ENCODE measurements around the gene THYN1. TPM values are rescaled to one million over a fixed set of nuclear protein-coding genes. Genes with fewer than 3 reads are reported as not detected.

Gene THYN1
- total RNA-seq (2022; extraction: Qiagen RNA extraction; ENCODE audit: low read depth), result 16.7 to 18.4 TPM (median 16.9 TPM) in 5 replicates

DNA sequence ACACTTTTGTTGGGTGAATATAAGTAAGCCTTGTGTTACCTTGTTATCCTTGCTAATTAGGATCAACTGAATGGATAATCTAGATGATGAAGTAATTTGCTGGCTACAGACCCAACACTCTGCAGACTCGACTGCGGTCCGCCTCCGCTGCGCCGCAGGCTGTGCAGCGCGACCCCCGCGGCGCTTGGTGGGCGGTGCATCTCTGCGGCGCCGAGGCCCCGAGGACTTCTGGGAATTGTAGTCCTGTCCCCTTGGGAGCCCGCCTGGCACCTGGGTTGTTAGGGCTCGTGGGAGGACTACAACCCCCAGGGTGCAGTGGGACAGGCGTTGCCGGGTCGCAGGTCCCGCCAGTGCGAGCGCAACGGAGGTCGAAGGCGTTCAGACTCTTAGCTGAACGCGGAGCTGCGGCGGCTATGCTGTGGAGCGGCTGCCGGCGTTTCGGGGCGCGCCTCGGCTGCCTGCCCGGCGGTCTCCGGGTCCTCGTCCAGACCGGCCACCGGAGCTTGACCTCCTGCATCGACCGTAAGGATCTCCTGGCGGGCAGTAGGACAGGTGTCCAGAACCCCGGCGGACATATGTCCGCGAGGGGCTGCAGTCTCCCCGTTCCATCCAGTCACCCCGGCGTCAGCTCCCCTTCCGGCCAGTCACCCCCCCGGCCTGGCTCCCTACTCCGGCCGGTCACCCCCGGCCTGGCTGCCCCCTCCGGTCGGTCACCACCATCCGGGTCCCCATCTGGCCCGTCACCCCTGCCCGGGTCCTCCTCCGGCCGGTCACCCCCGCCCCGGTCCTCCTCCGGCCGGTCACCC is at the start of gene THYN1, which contains the start of gene ACAD8:
THYN1 (minus strand) TSS at position 165 of the 806 bp plus-strand sequence. CDS start 470 bp downstream, outside the sequence.
ACAD8 (plus strand) TSS at position 381 of the 806 bp plus-strand sequence; CDS start at position 414, 33 bp downstream.

DNA sequence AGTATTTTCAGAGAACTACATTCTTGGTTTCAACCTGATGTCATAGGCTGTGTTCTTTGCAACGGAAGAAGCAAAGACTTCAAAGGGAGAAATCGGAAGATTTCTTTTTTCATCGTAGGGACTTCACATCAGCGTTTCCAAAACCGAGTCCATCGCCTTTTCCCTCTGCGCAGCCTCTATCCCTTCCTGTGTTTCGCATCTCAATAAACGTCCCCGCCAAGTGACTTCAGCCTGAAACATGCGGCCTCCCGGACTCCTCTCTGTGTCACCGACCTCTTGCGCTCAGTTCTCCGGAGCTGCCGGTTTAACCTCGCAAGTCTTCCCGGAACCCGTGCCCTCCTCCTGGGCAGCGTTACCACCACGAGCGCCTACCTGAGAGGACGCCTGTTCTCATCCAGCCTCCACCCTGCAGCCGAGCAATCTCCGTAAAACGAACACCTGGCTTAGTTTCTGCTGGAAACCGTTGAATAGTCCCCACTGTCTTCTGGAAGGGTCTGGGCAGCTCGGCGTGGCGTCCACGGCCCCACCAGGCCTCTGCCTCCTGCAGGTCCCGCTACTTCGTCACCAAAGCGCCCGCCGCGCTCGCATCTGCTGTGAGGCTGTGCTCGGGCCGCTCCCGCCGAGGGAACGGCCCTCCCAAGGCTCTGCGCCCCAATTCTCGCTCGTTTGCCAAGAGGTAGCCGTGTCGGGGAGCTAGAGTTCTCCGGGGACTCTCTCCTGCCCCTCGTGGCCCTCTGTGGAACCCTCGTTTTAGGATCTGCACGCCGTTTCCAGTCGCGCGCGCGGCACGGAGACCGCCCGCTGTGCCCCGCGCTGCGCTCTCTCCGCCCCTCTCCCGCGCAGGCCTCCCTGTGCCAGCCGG is 22.6 kb upstream of the THYN1 start, which contains the start of gene GLB1L3:
GLB1L3 (plus strand) TSS at position 846 of the 862 bp plus-strand sequence. CDS start 362 bp downstream, outside the sequence.

DNA sequence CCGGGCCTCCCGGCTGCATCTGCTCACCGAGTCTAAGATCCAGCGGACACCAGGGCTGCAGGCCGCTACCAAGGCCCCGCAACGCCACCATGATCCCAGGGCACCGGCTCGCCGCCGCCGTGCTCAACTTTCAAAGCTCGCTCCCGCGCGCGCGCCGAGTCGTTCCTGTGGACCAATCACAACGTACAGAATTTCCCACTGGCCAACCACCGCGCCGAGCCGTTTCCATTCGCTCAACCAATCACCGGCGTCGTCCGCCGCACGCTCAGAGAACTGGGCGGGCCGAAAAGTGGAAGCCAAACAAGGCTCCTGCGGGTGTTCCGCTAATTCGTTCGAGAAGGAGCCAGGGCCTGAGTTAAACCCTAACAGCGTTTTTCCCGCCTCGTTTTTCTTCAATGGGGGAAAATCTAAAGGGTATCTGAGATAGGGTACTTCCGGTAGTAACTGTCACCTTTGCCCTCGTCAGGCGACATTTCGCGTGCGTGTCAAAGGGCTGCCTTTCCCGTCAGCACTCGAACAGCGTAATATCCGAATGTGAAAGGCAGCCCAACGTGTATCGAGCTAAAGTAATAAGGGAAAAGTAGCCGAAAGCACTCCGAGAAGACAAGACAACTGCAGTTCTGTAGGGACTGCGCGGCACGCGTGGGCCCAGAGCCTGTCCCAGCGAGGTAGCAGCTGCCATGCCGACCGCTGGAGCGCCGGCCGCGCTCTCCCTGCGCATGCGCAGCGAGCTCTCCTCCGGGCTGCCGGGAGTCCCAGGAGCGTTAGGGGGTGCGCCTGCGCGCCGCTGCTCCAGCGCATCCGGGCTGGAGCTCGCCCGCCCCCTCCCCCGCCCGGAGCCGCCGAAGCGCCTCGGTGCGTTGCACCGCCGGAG is 29.1 kb downstream of the THYN1 start, which contains the start of the genes NCAPD3 and VPS26B:
NCAPD3 (minus strand) TSS at position 132 of the 874 bp plus-strand sequence; CDS start at position 91, 41 bp downstream.
VPS26B (plus strand) TSS at position 836 of the 874 bp plus-strand sequence. CDS start 452 bp downstream, outside the sequence.

Other genes with a start within 250 kb of the THYN1 start
- gene JAM3, start 184.3 kb downstream of the THYN1 start, total RNA-seq (2022; extraction: Qiagen RNA extraction; ENCODE audit: low read depth), result 3.9 to 4.9 TPM (median 4.4 TPM) in 5 replicates
- gene NCAPD3, start 29.4 kb downstream of the THYN1 start, total RNA-seq (2022; extraction: Qiagen RNA extraction; ENCODE audit: low read depth), result 22.5 to 31.0 TPM (median 29.4 TPM) in 5 replicates
- gene VPS26B, start 28.7 kb downstream of the THYN1 start, total RNA-seq (2022; extraction: Qiagen RNA extraction; ENCODE audit: low read depth), result 19.1 to 22.5 TPM (median 21.7 TPM) in 5 replicates
- gene ACAD8, start 216 bp upstream of the THYN1 start, total RNA-seq (2022; extraction: Qiagen RNA extraction; ENCODE audit: low read depth), result 8.3 to 9.6 TPM (median 9.2 TPM) in 5 replicates
- 0.04 TPM in 1 of 5 replicates, not detected in the others for gene GLB1L3, start 23.0 kb upstream of the THYN1 start, total RNA-seq (2022; extraction: Qiagen RNA extraction; ENCODE audit: low read depth)
- 2.1 to 2.4 TPM (median 2.2 TPM) in 5 replicates for gene GLB1L2, start 78.6 kb upstream of the THYN1 start, total RNA-seq (2022; extraction: Qiagen RNA extraction; ENCODE audit: low read depth)
- 0.05 TPM in 1 of 5 replicates, not detected in the others for gene B3GAT1, start 158.9 kb upstream of the THYN1 start, total RNA-seq (2022; extraction: Qiagen RNA extraction; ENCODE audit: low read depth)